HCT116 (cell line): ENCODE results near the gene PIGM. TPM values are rescaled to one million over a fixed set of nuclear protein-coding genes. Genes with fewer than 3 reads are reported as not detected.

Source experiments
- ATAC-seq: fragments of 200-7000 bp; cut with Tn5 transposase; 2 replicates; pipeline ENCODE4 v1.9.1; 2020; ENCODE audit warnings: mild to moderate bottlenecking, moderate library complexity
- BruUV-seq: library from RNA; stranded (reverse); fragments of 400-500 nt; replicated peaks from 2 replicates; lab custom pipeline; 2021; lab: Mats Ljungman, UMichigan
- CTCF ChIA-PET: fragments of 300-600 bp; sonication (Branson Sonifier 250); formaldehyde crosslinking; loops from one replicate; lab custom pipeline; 2021; ENCODE audit warnings: antibody characterized with exemption; lab: Charles Lee
- POLR2A ChIA-PET: fragments of 300-600, 350-600 bp; sonication (Branson Sonifier 250); formaldehyde crosslinking; loops from one replicate; lab custom pipeline; 2021; ENCODE audit warnings: antibody characterized with exemption; lab: Charles Lee
- RAD21 ChIA-PET, 2 experiments: fragments of 300-600 bp; sonication (Branson Sonifier 250); formaldehyde crosslinking; loops; one replicate each; lab custom pipeline; 2023; ENCODE audit warnings: low total read pairs in 2 of 2; ENCODE audit not compliant: uncharacterized antibody in 2 of 2, unreplicated experiment in 2 of 2, low non-redundant PET in 1 of 2; lab: Charles Lee
- DNase-seq: peaks from one replicate; pipeline ENCODE4 v3.0.0-alpha.2; 2010; ENCODE audit warnings: low read depth, low spot score
- H2AFZ ChIP-seq: fragments of 200-600 bp; shearing (Covaris generic), sonication (generic); 2 replicates; pipeline ENCODE4 v1.6.1; 2017; ENCODE audit warnings: low read depth, mixed run types, mixed read lengths, antibody characterized with exemption, low read length; ENCODE audit not compliant: poor library complexity, severe bottlenecking
- H3K27ac ChIP-seq: 2 replicates; pipeline ENCODE4 v1.5.1; 2012; ENCODE audit warnings: low read depth, low read length
- H3K27me3 ChIP-seq: fragments of 200-600 bp; sonication (generic); 2 replicates; pipeline ENCODE4 v1.6.1; 2016; ENCODE audit warnings: mixed run types, low read length, mixed read lengths; ENCODE audit not compliant: insufficient read depth
- H3K36me3 ChIP-seq, 2 experiments: fragments of 200-500 bp in 1 of 2; fragments of 200-600 bp in 1 of 2; sonication (Bioruptor generic) in 1 of 2; sonication (generic) in 1 of 2; 2 replicates each; pipeline versions ENCODE4 v1.5.1 to v1.6.1; 2014 to 2016; ENCODE audit warnings: low read length in 2 of 2, inconsistent platforms in 1 of 2, mixed read lengths in 1 of 2, mixed run types in 1 of 2; ENCODE audit not compliant: insufficient read depth in 2 of 2, control insufficient read depth in 1 of 2
- H3K4me1 ChIP-seq, 2 experiments: fragments of 200-600 bp in 1 of 2; sonication (generic) in 1 of 2; 2 replicates each; pipeline versions ENCODE4 v1.5.1 to v1.6.1; 2012 to 2017; ENCODE audit warnings: low read length in 2 of 2, inconsistent platforms in 1 of 2, mild to moderate bottlenecking in 1 of 2, mixed read lengths in 1 of 2, mixed run types in 1 of 2, moderate library complexity in 1 of 2; ENCODE audit not compliant: insufficient read depth in 2 of 2, control insufficient read depth in 1 of 2
- H3K4me2 ChIP-seq: fragments of 200-600 bp; sonication (generic); 2 replicates; pipeline ENCODE4 v1.6.1; 2017; ENCODE audit warnings: mixed run types, low read length, mixed read lengths
- H3K4me3 ChIP-seq, 2 experiments: fragments of 200-600 bp in 1 of 2; sonication (generic) in 1 of 2; replicated peaks in 1 of 2; 2 replicates each; pipeline ENCODE4 v1.5.1; 2011 to 2016; ENCODE audit warnings: low read length in 2 of 2, control low read depth in 1 of 2, low read depth in 1 of 2, mild to moderate bottlenecking in 1 of 2, mixed read lengths in 1 of 2, mixed run types in 1 of 2
- H3K79me2 ChIP-seq: fragments of 200-600 bp; sonication (generic); 2 replicates; pipeline ENCODE4 v1.6.1; 2017; ENCODE audit warnings: mild to moderate bottlenecking, mixed run types, low read length, moderate library complexity, mixed read lengths; ENCODE audit not compliant: insufficient read depth
- H3K9ac ChIP-seq: fragments of 200-600 bp; sonication (generic); 2 replicates; pipeline ENCODE4 v1.6.1; 2016; ENCODE audit warnings: low read length, mixed read lengths
- H3K9me2 ChIP-seq: fragments of 200-600 bp; sonication (generic), shearing (Covaris generic); 2 replicates; pipeline ENCODE4 v1.6.1; 2017; ENCODE audit warnings: mixed run types, mild to moderate bottlenecking, moderate library complexity; ENCODE audit not compliant: insufficient read depth
- H3K9me3 ChIP-seq, 2 experiments: fragments of 200-500 bp in 1 of 2; fragments of 200-600 bp in 1 of 2; sonication (Bioruptor generic) in 1 of 2; sonication (generic) in 1 of 2; 2 replicates each; pipeline ENCODE4 v1.6.1; 2014 to 2017; ENCODE audit warnings: low read length in 2 of 2, mixed read lengths in 2 of 2, inconsistent platforms in 1 of 2, low read depth in 1 of 2, mild to moderate bottlenecking in 1 of 2, mixed run types in 1 of 2, moderate library complexity in 1 of 2; ENCODE audit not compliant: control insufficient read depth in 1 of 2, insufficient read depth in 1 of 2
- H4K20me1 ChIP-seq: fragments of 200-600 bp; sonication (generic), shearing (Covaris generic); 2 replicates; pipeline ENCODE4 v1.6.1; 2017; ENCODE audit warnings: mixed run types, mild to moderate bottlenecking, moderate library complexity; ENCODE audit not compliant: insufficient read depth
- ELF1 ChIP-seq: IDR thresholded peaks from 2 replicates; pipeline ENCODE4 v1.6.1; 2012; ENCODE audit warnings: low read depth, borderline replicate concordance
- EZH2phosphoT487 ChIP-seq: fragments of 200-600 bp; IDR thresholded peaks from 2 replicates; pipeline ENCODE4 v1.6.1; 2018; ENCODE audit warnings: antibody characterized with exemption, borderline replicate concordance
- POLR2AphosphoS5 ChIP-seq: IDR thresholded peaks from 2 replicates; pipeline ENCODE4 v1.6.1; 2011; ENCODE audit warnings: mild to moderate bottlenecking, low read depth, low read length, moderate library complexity
- SP1 ChIP-seq: IDR thresholded peaks from 2 replicates; pipeline ENCODE4 v1.6.1; 2012; ENCODE audit warnings: low read depth
- ZFX ChIP-seq: fragments of 450-650 bp; IDR thresholded peaks from 2 replicates; pipeline ENCODE4 v1.6.1; 2017
- intact Hi-C: fragments of 100-400 bp; cut with micrococcal nuclease; formaldehyde crosslinking; loops from 2 replicates; pipeline ENCODE4 v1.10.0; 2022
- total RNA-seq: library from RNA; stranded (reverse); gene quantifications from one replicate; pipeline ENCODE4 v1.2.1, GENCODE V29; 2021; ENCODE audit not compliant: unreplicated experiment
- TF ChIP-seq, protein P1 (sequence below): IDR thresholded peaks from 2 replicates; pipeline ENCODE4 v1.6.1; 2011; ENCODE audit warnings: mild to moderate bottlenecking, low read length, moderate library complexity; ENCODE audit not compliant: insufficient replicate concordance; ENCODE audit errors: extremely low read depth

The PIGM gene
- total RNA-seq, 1 experiment from 2014 or later: 4.1 TPM

GRCh38 chr1:160022330-160023310, 9.2 kb downstream of the PIGM start:
- Histone ChIP-seq H3K27ac (no peak overlapping the region), H3K9ac (no peak overlapping the region), H3K27me3 (no peaks in the 10 kb centered on the region), H3K9me3 (no peaks in the 10 kb centered on the region), H4K20me1 (no peaks in the 10 kb centered on the region), H3K9me2 (no peaks in the 10 kb centered on the region), H3K4me1 (peaks cover 0 to 6% of the 10 kb centered on the region in 2 experiments; a peak in 1 of 4 replicates), H3K79me2 (no peaks in the 10 kb centered on the region), H3K4me2 (no peak overlapping the region), H3K4me3 (no peak overlapping the region), H3K36me3 (no peaks in the 10 kb centered on the region), H2AFZ (no peak overlapping the region)
- RAD21 ChIA-PET: no interaction called here
- CTCF ChIA-PET: interaction anchor here (1.4 kb wide), 1 partner anchor 15 kb away, joined by 12 read pairs; no protein-coding TSS in a partner anchor
- intact Hi-C loops: no loop called here
- no peak for DNase-seq
- ATAC-seq: no peak
- TF ChIP-seq ELF1: no peak
- TF ChIP-seq, protein P1, sequence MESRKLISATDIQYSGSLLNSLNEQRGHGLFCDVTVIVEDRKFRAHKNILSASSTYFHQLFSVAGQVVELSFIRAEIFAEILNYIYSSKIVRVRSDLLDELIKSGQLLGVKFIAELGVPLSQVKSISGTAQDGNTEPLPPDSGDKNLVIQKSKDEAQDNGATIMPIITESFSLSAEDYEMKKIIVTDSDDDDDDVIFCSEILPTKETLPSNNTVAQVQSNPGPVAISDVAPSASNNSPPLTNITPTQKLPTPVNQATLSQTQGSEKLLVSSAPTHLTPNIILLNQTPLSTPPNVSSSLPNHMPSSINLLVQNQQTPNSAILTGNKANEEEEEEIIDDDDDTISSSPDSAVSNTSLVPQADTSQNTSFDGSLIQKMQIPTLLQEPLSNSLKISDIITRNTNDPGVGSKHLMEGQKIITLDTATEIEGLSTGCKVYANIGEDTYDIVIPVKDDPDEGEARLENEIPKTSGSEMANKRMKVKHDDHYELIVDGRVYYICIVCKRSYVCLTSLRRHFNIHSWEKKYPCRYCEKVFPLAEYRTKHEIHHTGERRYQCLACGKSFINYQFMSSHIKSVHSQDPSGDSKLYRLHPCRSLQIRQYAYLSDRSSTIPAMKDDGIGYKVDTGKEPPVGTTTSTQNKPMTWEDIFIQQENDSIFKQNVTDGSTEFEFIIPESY: no peak
- no peak for TF ChIP-seq POLR2AphosphoS5
- TF ChIP-seq ZFX: no peak
- TF ChIP-seq EZH2phosphoT487: no peak
- no peak for TF ChIP-seq SP1
- POLR2A ChIA-PET: no interaction called here
- BruUV-seq: no TSS peak
